Left ventricle myocardium inferior (tissue), 1 donor: ENCODE measurements around the gene OXSM. TPM values are rescaled to one million over a fixed set of nuclear protein-coding genes. Genes with fewer than 3 reads are reported as not detected.

Source experiments
- DNase-seq: peaks from one replicate; pipeline ENCODE4 v3.0.0-alpha.2; 2020
- H3K27ac ChIP-seq: fragments of 200-600 bp; replicated peaks from 2 replicates; pipeline ENCODE4 v1.8.0; 2021
- H3K27me3 ChIP-seq: fragments of 200-600 bp; 2 replicates; pipeline ENCODE4 v1.8.0; 2021; ENCODE audit warnings: low read depth
- H3K36me3 ChIP-seq: fragments of 200-600 bp; 2 replicates; pipeline ENCODE4 v1.8.0; 2021
- H3K4me1 ChIP-seq: fragments of 200-600 bp; 2 replicates; pipeline ENCODE4 v1.8.0; 2021
- H3K4me3 ChIP-seq: fragments of 200-600 bp; 2 replicates; pipeline ENCODE4 v1.8.0; 2021; ENCODE audit warnings: mild to moderate bottlenecking, moderate library complexity
- H3K9me3 ChIP-seq: fragments of 200-600 bp; replicated peaks from 2 replicates; pipeline ENCODE4 v1.8.0; 2021
- intact Hi-C: fragments of 100-400 bp; cut with micrococcal nuclease; formaldehyde crosslinking; loops from one replicate; pipeline ENCODE4 v1.11.0; 2022
- total RNA-seq: library from RNA; stranded (reverse); fragmentation: NEBNext Ultra II Directional; extraction: Animal tissue kit (Norgen Biotek cat#: 25700); gene quantifications from one replicate; pipeline ENCODE4 v1.2.1, GENCODE V29; 2021
- TF ChIP-seq, protein P1 (sequence below): fragments of 200-600 bp; IDR thresholded peaks from 2 replicates; pipeline ENCODE4 v1.8.0; 2021; ENCODE audit warnings: antibody characterized with exemption, mild to moderate bottlenecking, borderline replicate concordance
- donor health status: DM: no; HTN: yes; CAD: no; lungs with severe emphysema.

Gene OXSM
- total RNA-seq, 1 donor from 2014 or later = 15.6 TPM

DNA sequence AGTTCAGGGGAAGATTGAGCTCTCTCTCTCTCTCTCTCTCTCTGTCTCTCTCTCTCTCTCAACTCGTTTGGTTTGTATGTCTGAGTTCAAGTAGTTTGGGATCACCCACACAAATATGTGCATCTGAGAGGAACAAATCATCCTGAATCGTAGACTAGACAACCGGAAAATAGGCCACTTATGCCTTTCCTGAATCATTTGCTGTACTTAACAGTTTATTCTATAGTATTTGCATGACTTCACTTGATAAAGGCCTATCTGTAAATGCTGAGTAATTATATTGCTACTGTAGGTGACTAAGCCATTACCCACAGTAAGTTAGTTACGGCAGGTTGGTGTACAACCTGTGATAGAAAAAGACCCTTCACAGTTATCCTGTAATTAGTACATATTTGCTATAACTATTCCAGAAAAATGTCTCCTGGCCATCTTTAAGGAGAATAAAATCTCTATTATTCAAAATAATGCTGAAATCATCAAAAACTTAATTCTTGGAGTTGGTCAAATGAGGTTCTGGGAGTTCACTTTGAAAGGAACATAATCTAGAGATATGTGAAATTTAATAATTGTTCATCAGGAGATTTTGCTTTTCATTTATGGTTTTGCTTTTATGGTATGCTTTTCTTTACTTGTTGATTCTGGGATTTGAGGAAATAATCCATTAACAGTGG, 31.1 kb downstream of the OXSM start:
- no peaks in the 10 kb centered on the region for H3K36me3 ChIP-seq
- DNase-seq = no peak
- peaks cover 3% of the 10 kb centered on the region for H3K27me3 ChIP-seq
- TF ChIP-seq, protein P1, sequence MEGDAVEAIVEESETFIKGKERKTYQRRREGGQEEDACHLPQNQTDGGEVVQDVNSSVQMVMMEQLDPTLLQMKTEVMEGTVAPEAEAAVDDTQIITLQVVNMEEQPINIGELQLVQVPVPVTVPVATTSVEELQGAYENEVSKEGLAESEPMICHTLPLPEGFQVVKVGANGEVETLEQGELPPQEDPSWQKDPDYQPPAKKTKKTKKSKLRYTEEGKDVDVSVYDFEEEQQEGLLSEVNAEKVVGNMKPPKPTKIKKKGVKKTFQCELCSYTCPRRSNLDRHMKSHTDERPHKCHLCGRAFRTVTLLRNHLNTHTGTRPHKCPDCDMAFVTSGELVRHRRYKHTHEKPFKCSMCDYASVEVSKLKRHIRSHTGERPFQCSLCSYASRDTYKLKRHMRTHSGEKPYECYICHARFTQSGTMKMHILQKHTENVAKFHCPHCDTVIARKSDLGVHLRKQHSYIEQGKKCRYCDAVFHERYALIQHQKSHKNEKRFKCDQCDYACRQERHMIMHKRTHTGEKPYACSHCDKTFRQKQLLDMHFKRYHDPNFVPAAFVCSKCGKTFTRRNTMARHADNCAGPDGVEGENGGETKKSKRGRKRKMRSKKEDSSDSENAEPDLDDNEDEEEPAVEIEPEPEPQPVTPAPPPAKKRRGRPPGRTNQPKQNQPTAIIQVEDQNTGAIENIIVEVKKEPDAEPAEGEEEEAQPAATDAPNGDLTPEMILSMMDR = no peak
- intact Hi-C loops = no loop called here
- no peaks in the 10 kb centered on the region for H3K4me1 ChIP-seq
- no peak overlapping the region for H3K27ac ChIP-seq
- H3K4me3 ChIP-seq = no peak overlapping the region
- H3K9me3 ChIP-seq = peaks cover 3% of the 10 kb centered on the region

DNA sequence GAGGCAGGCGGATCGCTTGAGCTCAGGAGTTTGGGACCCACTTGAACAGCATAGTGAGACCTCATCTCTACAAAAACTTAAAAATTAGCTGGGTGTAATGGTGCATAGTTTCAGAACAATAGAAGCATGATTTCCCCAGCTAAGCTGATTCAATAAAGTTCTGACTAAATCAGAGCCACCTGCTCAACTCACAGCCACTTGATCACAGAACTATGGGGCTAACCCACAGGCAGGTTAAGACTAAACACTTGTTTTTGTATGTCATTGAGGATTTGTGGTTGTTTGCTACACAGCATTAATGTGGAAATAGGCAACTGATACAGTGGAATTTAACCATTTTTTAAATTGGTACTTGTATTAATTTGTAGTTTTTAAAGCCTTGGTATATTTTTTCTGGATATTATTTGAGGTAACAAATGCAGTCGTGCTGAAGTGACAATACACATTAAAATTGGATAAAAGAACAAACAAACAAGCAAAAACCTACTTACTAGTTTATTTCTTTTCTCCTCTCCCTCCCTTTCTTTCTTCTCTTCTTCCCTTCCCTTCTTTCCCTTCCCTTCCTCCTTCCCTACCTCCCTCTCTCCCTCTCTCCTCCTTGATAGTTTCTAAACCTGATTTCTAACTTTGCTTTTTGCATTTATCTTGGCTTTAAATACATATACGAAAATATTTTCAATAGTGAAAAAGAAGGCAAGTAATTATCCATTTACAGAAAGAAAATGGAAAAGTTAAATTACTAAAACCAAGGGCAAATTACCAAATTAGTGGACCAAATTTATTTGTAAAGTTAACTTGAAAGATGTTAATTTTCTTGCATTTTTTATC, 32.1 kb downstream of the OXSM start:
- no peak overlapping the region for H3K4me3 ChIP-seq
- no peaks in the 10 kb centered on the region for H3K9me3 ChIP-seq
- no peak overlapping the region for H3K27ac ChIP-seq
- DNase-seq = no peak
- no peaks in the 10 kb centered on the region for H3K27me3 ChIP-seq
- H3K36me3 ChIP-seq = no peaks in the 10 kb centered on the region
- intact Hi-C loops = no loop called here
- no peaks in the 10 kb centered on the region for H3K4me1 ChIP-seq
- TF ChIP-seq, protein P1 = no peak

DNA sequence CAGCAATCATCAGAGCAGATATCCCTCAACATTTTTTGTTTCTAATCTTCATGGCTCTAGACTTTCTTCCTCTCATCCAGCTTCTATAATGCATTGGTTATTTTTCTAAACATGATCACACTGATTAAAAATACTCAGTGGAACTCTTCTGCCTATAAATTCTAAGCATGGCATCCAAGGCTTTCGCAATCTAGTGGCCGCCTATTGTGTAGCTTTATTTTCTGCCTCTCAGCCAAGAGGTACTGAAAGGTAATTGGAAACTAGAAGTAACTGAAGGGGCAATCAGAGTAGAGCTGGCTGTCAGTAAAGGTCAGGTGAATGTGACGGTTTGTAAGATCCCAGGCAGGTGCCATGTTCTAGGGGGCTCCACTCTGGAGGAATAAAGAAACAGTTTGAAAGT, 33.4 kb downstream of the OXSM start:
- no peak for DNase-seq
- TF ChIP-seq, protein P1 = no peak
- no peaks in the 10 kb centered on the region for H3K4me1 ChIP-seq
- no peaks in the 10 kb centered on the region for H3K27me3 ChIP-seq
- H3K36me3 ChIP-seq = no peaks in the 10 kb centered on the region
- no peaks in the 10 kb centered on the region for H3K9me3 ChIP-seq
- no peak overlapping the region for H3K27ac ChIP-seq
- intact Hi-C loops = no loop called here
- no peak overlapping the region for H3K4me3 ChIP-seq

DNA sequence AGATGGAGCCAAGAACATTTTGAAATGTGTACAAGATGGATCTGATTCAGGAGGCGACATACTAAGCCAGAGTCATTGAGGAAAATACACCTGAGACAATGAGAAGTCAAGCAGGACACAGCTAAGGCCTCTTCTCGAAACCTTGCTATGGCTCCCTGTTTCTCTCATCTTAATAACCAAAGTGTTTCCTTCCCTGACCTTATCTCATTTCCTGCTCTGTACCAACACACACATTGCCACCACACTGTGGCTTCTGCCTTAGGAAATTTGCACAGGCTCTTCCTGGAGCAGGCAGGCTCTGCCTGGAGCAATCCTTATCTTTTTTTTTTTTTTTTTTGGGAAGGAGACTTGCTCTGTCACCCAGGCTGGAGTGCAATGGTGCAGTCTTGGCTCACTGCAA, 36.6 kb downstream of the OXSM start:
- TF ChIP-seq, protein P1 = no peak
- DNase-seq = no peak

DNA sequence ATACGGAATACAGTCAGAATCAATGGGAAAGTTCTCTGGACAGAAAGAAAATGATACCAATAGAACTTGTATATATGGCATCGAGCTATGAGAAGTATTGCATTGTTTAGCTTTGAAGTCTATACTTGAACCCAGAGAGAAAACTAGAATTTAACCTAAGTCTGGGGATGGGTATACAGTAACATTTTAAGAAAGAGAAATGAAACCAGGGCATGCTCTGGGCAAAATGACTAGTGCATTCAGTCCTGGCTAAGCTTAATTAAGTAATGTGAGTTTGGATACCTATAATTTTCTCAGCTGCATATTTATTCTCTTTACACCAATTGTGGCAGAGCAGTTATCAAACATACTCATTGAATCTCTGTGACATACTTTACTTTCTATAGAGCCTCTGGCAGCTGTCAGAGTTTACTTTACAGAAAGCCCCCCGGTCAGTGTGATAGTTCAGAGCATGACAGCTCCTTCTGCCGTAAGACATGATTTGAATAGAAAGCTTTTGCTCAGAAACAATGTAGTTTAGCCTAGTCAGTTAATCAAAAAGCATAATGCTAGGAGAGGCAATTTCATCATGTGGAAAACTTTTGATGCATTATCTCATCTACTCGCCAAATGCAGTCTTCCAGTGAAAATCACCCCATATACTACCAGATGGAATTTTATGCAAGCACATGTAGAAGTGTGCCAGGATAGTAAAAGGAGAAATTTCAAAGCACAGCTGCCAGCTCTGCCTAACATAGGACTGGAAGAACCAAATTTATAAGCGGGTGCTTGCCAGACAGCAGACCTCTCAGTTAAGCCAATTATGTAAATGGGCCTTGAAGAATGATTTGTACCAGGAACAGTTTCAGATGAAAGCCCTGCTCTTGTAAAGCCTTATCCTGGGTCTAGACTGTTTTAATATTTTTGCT, 40.7 kb downstream of the OXSM start:
- Histone ChIP-seq H3K4me3 (no peak overlapping the region), H3K9me3 (no peaks in the 10 kb centered on the region), H3K27ac (no peak overlapping the region), H3K36me3 (no peaks in the 10 kb centered on the region), H3K4me1 (no peaks in the 10 kb centered on the region), H3K27me3 (peaks cover under 1% of the 10 kb centered on the region)
- intact Hi-C loops = no loop called here
- TF ChIP-seq, protein P1 = no peak
- DNase-seq = no peak

More for the DNA sequence above, 36.6 kb downstream of the OXSM start:
- H3K36me3 ChIP-seq = no peaks in the 10 kb centered on the region
- H3K27me3 ChIP-seq = no peaks in the 10 kb centered on the region
- H3K9me3 ChIP-seq = no peaks in the 10 kb centered on the region
- H3K4me3 ChIP-seq = no peak overlapping the region
- H3K4me1 ChIP-seq = no peaks in the 10 kb centered on the region
- H3K27ac ChIP-seq = no peak overlapping the region
- intact Hi-C loops = no loop called here
